Mesendoderm (in vitro differentiated cells): ENCODE measurements around the gene STKLD1.

ENCODE experiments used
- DNase-seq: peaks from one replicate; pipeline ENCODE4 v3.0.0; 2013
- H2AK5ac ChIP-seq: 2 replicates; pipeline ENCODE4 v1.6.1; 2013; ENCODE audit warnings: low read length, inconsistent platforms
- H2BK120ac ChIP-seq: 2 replicates; pipeline ENCODE4 v1.6.1; 2013; ENCODE audit warnings: low read depth, mild to moderate bottlenecking, low read length, moderate library complexity, mixed read lengths
- H2BK15ac ChIP-seq: replicated peaks from 2 replicates; pipeline ENCODE4 v1.6.1; 2013; ENCODE audit warnings: low read depth, mild to moderate bottlenecking, moderate library complexity
- H2BK5ac ChIP-seq: 2 replicates; pipeline ENCODE4 v1.6.1; 2013; ENCODE audit warnings: low read length, inconsistent platforms
- H3K18ac ChIP-seq: 2 replicates; pipeline ENCODE4 v1.6.1; 2013; ENCODE audit warnings: mild to moderate bottlenecking, low read length, mixed read lengths
- H3K23ac ChIP-seq: one replicate; pipeline ENCODE4 v1.6.1; 2013; ENCODE audit warnings: low read length
- H3K27ac ChIP-seq: 2 replicates; pipeline ENCODE4 v1.5.1; 2013; ENCODE audit warnings: low read depth, mild to moderate bottlenecking, inconsistent platforms, low read length, moderate library complexity
- H3K27me3 ChIP-seq: 2 replicates; pipeline ENCODE4 v1.6.1; 2013; ENCODE audit warnings: low read length, control low read depth, mild to moderate bottlenecking, inconsistent platforms; ENCODE audit not compliant: insufficient read depth, poor library complexity
- H3K36me3 ChIP-seq: 2 replicates; pipeline ENCODE4 v1.6.1; 2013; ENCODE audit warnings: low read length, inconsistent platforms; ENCODE audit not compliant: control insufficient read depth, insufficient read depth
- H3K4ac ChIP-seq: one replicate; pipeline ENCODE4 v1.6.1; 2013; ENCODE audit warnings: low read depth, mild to moderate bottlenecking, low read length, moderate library complexity
- H3K4me1 ChIP-seq: 2 replicates; pipeline ENCODE4 v1.6.1; 2013; ENCODE audit warnings: low read depth, low read length, inconsistent platforms; ENCODE audit not compliant: control insufficient read depth
- H3K4me2 ChIP-seq: 2 replicates; pipeline ENCODE4 v1.6.1; 2013; ENCODE audit warnings: low read length
- H3K4me3 ChIP-seq: 2 replicates; pipeline ENCODE4 v1.5.1; 2013; ENCODE audit warnings: mild to moderate bottlenecking, low read length
- H3K56ac ChIP-seq: one replicate; pipeline ENCODE4 v1.6.1; 2013; ENCODE audit warnings: low read length
- H3K79me1 ChIP-seq: 2 replicates; pipeline ENCODE4 v1.6.1; 2013; ENCODE audit warnings: low read length, inconsistent platforms
- H3K79me2 ChIP-seq: 2 replicates; pipeline ENCODE4 v1.6.1; 2013; ENCODE audit warnings: mild to moderate bottlenecking, low read length; ENCODE audit not compliant: control insufficient read depth, insufficient read depth
- H3K9ac ChIP-seq: 2 replicates; pipeline ENCODE4 v1.6.1; 2013; ENCODE audit warnings: low read length, inconsistent platforms
- H4K5ac ChIP-seq: one replicate; pipeline ENCODE4 v1.6.1; 2013; ENCODE audit warnings: low read length
- H4K8ac ChIP-seq: one replicate; pipeline ENCODE4 v1.6.1; 2013; ENCODE audit warnings: low read depth, mild to moderate bottlenecking, control low read depth, low read length, moderate library complexity
- WGBS: extraction: QIAGEN DNeasy Blood & Tissue Kit; methylation state at CpG from one replicate; pipeline ENCODE4 v1.1.7; 2013; ENCODE audit warnings: low lambda C conversion rate, missing lambda C conversion rate; ENCODE audit not compliant: insufficient coverage; ENCODE audit errors: extremely low coverage; 5-methylcytosine and 5-hydroxymethylcytosine counted together

The STKLD1 gene

GRCh38 chr9:133356391-133357091 lies 19.6 kb upstream of the STKLD1 start, which contains the start of the genes SURF1 and SURF2:
Gene SURF1 (minus strand): TSS chr9:133356487. CDS start chr9:133356453, 34 bp downstream.
Gene SURF2 (plus strand): TSS chr9:133356550. CDS start chr9:133356593, 43 bp downstream.
- Histone ChIP-seq H3K4me3 (peak within 1 kb of the TSS; percentile 94), H3K4ac (no peak within 1 kb of the TSS), H3K56ac (peak within 1 kb of the TSS; percentile 98), H3K79me1 (peaks cover 15% of the 10 kb centered on the region), H2BK5ac (no peak within 1 kb of the TSS), H3K27me3 (no peaks in the 10 kb centered on the region), H2BK120ac (no peak within 1 kb of the TSS), H3K18ac (peak within 1 kb of the TSS; percentile 72), H4K8ac (no peak within 1 kb of the TSS), H3K27ac (no peak within 1 kb of the TSS), H3K79me2 (peaks cover 7% of the 10 kb centered on the region), H3K23ac (no peak within 1 kb of the TSS), H3K9ac (peak within 1 kb of the TSS; percentile 88), H4K5ac (no peak within 1 kb of the TSS), H3K4me1 (peaks cover 2% of the 10 kb centered on the region), H2AK5ac (peak within 1 kb of the TSS; percentile 43), H3K4me2 (peak within 1 kb of the TSS; percentile 81), H3K36me3 (peaks cover 15% of the 10 kb centered on the region), H2BK15ac (no peak within 1 kb of the TSS)
- DNase-seq: peak; percentile 88
- no CpG with 5 or more reads among the region's 78 CpGs for WGBS

DNA sequence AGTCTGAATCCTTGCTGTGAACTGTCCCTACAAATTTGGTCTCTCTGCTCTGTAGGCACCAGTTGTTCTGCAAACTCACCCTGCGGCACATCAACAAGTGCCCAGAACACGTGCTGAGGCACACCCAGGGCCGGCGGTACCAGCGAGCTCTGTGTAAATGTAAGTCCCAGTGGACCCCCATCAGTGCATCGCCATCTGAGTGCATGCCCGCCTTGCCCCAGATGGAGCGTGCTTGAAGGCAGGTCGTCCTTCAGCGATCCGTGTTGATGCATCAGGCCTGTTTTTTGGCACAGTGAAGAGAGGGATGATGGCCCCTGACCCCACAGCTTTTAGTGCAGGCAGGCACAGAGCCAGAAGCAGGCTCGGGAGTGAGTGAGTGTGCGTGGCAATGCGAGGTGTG lies 18.5 kb upstream of the STKLD1 start:
- Histone ChIP-seq H2BK120ac (no peak overlapping the region), H2AK5ac (no peak overlapping the region), H4K8ac (no peak overlapping the region), H3K9ac (peak overlapping the region; percentile 88), H2BK5ac (no peak overlapping the region), H3K27me3 (no peaks in the 10 kb centered on the region), H3K18ac (no peak overlapping the region), H3K4me1 (peaks cover 2% of the 10 kb centered on the region), H3K4me3 (no peak overlapping the region), H3K4me2 (no peak overlapping the region), H3K27ac (no peak overlapping the region), H3K79me1 (peaks cover 16% of the 10 kb centered on the region), H3K79me2 (peaks cover 7% of the 10 kb centered on the region), H3K36me3 (peaks cover 12% of the 10 kb centered on the region), H3K23ac (no peak overlapping the region), H3K56ac (peak overlapping the region; percentile 38), H2BK15ac (no peak overlapping the region), H3K4ac (no peak overlapping the region), H4K5ac (no peak overlapping the region)
- WGBS: no CpG with 5 or more reads among the region's 14 CpGs
- DNase-seq: no peak

GRCh38 chr9:133359399-133360175 lies 16.6 kb upstream of the STKLD1 start:
- H3K56ac ChIP-seq: no peak overlapping the region
- H3K79me2 ChIP-seq: peaks cover 7% of the 10 kb centered on the region
- H3K27me3 ChIP-seq: no peaks in the 10 kb centered on the region
- H3K18ac ChIP-seq: no peak overlapping the region
- H3K27ac ChIP-seq: no peak overlapping the region
- H4K8ac ChIP-seq: no peak overlapping the region
- H2BK15ac ChIP-seq: no peak overlapping the region
- H3K4me2 ChIP-seq: no peak overlapping the region
- H2AK5ac ChIP-seq: no peak overlapping the region
- H3K23ac ChIP-seq: no peak overlapping the region
- WGBS: no CpG with 5 or more reads among the region's 20 CpGs
- DNase-seq: peak; percentile 69
- H3K79me1 ChIP-seq: peaks cover 16% of the 10 kb centered on the region
- H3K9ac ChIP-seq: no peak overlapping the region
- H2BK120ac ChIP-seq: no peak overlapping the region
- H3K36me3 ChIP-seq: peaks cover 22% of the 10 kb centered on the region
- peaks cover 2% of the 10 kb centered on the region for H3K4me1 ChIP-seq
- no peak overlapping the region for H3K4ac ChIP-seq
- no peak overlapping the region for H3K4me3 ChIP-seq
- H4K5ac ChIP-seq: no peak overlapping the region
- no peak overlapping the region for H2BK5ac ChIP-seq

DNA sequence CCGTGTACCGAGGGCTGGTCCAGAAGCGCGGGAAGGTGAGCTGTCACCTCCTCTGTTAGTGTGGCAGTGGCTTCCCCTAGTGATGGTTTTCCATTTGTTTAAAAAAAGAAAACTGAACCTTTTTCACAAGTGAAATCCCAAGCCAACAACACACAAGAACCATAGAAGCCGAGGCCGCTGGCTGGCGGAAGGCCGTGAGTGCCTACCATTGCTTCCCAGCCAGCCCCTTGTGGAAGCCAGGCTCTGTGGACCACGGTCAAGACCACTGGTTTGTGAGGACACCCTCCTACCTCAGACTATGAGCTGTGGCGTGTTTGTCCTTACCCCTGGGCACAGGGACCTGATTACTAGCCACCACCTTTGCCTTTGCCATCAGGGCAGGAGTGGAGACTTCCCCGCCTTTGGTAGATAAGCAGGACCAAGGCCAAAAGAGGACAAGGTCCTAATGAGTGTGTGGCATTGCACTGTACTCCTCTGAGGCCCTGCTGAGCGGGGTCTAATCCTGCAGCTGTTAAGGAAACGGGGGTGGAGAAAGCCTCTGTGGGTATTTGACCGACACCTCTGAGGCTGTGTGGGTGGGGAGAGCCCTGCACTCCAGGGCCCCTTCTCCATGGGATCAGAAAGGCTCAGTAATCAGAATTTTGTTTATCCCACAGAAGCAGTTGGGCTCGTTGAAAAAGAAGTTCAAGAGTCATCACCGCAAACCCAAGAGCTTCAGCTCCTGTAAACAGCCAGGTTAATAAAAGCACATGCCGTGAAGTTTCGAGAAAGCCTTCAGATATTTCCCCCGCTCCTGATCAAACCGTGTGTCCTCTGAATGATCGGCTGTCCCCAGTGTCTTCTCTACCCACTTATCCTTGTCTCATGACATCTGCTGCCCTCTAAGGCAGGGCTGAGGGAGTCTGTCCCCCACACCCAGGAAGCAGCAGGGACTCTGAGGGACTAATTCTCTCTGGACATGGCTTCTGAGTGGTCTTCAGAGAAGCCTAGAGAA lies 15.5 kb upstream of the STKLD1 start:
- Histone ChIP-seq H3K23ac (no peak overlapping the region), H2BK5ac (no peak overlapping the region), H2BK15ac (no peak overlapping the region), H3K4me1 (peaks cover 2% of the 10 kb centered on the region), H3K4ac (no peak overlapping the region), H4K8ac (no peak overlapping the region), H3K4me3 (no peak overlapping the region), H3K36me3 (peaks cover 23% of the 10 kb centered on the region), H2BK120ac (no peak overlapping the region), H3K56ac (no peak overlapping the region), H3K18ac (no peak overlapping the region), H3K79me1 (peaks cover 16% of the 10 kb centered on the region), H3K9ac (no peak overlapping the region), H2AK5ac (no peak overlapping the region), H3K27ac (no peak overlapping the region), H3K4me2 (no peak overlapping the region), H3K79me2 (peaks cover 7% of the 10 kb centered on the region), H3K27me3 (no peaks in the 10 kb centered on the region), H4K5ac (no peak overlapping the region)
- no CpG with 5 or more reads among the region's 21 CpGs for WGBS
- no peak for DNase-seq

DNA sequence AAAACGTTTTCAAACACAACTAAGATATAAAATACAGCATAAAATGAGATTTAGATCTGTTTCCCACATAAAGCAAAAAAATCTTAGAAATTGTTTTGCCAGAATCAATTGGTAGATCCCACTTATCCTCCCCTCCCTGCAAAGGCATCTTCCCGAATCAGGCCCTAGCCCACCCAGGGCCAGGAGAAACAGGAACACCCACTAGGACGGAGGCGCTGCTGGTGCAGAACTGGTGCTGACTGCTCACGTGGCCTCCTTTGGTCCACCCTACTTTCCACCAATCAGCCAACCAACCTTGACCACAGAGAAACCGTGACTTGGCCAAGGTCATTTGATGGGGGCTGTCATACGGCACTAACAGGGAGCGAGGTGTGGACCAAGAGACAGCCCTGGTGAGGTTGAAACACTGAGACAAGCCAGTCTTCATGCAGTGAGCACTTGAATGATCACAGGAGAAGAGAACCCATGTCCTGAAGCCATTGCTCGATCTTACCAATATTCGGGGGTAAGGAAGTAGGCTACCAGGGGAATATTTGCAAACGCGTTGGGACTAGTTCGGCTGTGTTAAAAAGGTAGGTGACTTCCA lies 14.6 kb upstream of the STKLD1 start:
- Histone ChIP-seq H3K23ac (no peak overlapping the region), H3K27ac (no peak overlapping the region), H3K79me1 (peaks cover 18% of the 10 kb centered on the region)

More for the DNA sequence above, 14.6 kb upstream of the STKLD1 start:
- WGBS: no CpG with 5 or more reads among the region's 13 CpGs
- H2BK5ac ChIP-seq: no peak overlapping the region
- no peak overlapping the region for H4K8ac ChIP-seq
- no peak overlapping the region for H3K56ac ChIP-seq
- no peaks in the 10 kb centered on the region for H3K27me3 ChIP-seq
- H2BK15ac ChIP-seq: no peak overlapping the region
- no peak overlapping the region for H3K18ac ChIP-seq
- DNase-seq: no peak
- H3K4me2 ChIP-seq: no peak overlapping the region
- H3K79me2 ChIP-seq: peaks cover 3% of the 10 kb centered on the region
- H4K5ac ChIP-seq: no peak overlapping the region
- peaks cover 2% of the 10 kb centered on the region for H3K4me1 ChIP-seq
- no peak overlapping the region for H3K4ac ChIP-seq
- H3K4me3 ChIP-seq: no peak overlapping the region
- H3K9ac ChIP-seq: no peak overlapping the region
- H2BK120ac ChIP-seq: no peak overlapping the region
- no peak overlapping the region for H2AK5ac ChIP-seq
- H3K36me3 ChIP-seq: peaks cover 23% of the 10 kb centered on the region
